Measurements from ENCODE around the gene MSH2. TPM values are rescaled to one million over a fixed set of nuclear protein-coding genes. Genes with fewer than 3 reads are reported as not detected.
"Not testable (repeated sequence)": the region's sequence is repeated elsewhere in the genome, so short reads cannot be mapped to it uniquely, and the experiment has no call there.

MSH2 gene
- total RNA-seq, 1 donor from 2014 or later = 38.1 TPM

GRCh38 chr2:47493317-47494035 is 90.5 kb downstream of the MSH2 start:
- DNase-seq (ENCODE audit: low read depth) = no peak
- TF ChIP-seq, protein P1, sequence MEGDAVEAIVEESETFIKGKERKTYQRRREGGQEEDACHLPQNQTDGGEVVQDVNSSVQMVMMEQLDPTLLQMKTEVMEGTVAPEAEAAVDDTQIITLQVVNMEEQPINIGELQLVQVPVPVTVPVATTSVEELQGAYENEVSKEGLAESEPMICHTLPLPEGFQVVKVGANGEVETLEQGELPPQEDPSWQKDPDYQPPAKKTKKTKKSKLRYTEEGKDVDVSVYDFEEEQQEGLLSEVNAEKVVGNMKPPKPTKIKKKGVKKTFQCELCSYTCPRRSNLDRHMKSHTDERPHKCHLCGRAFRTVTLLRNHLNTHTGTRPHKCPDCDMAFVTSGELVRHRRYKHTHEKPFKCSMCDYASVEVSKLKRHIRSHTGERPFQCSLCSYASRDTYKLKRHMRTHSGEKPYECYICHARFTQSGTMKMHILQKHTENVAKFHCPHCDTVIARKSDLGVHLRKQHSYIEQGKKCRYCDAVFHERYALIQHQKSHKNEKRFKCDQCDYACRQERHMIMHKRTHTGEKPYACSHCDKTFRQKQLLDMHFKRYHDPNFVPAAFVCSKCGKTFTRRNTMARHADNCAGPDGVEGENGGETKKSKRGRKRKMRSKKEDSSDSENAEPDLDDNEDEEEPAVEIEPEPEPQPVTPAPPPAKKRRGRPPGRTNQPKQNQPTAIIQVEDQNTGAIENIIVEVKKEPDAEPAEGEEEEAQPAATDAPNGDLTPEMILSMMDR (conservative IDR thresholded peaks at IDR 0.05; ENCODE audit: low read depth, low read length) = no peak
- H3K4me3 ChIP-seq (ENCODE audit: low read depth, low read length) = no peak overlapping the region

GRCh38 chr2:47494267-47495130 is 91.5 kb downstream of the MSH2 start:
- no peak overlapping the region for H3K4me3 ChIP-seq (ENCODE audit: low read depth, low read length)
- no peak for DNase-seq (ENCODE audit: low read depth)
- TF ChIP-seq, protein P1 (conservative IDR thresholded peaks at IDR 0.05; ENCODE audit: low read depth, low read length) = no peak

GRCh38 chr2:47497843-47498460 is 95.0 kb downstream of the MSH2 start:
- no peak overlapping the region for H3K4me3 ChIP-seq (ENCODE audit: low read depth, low read length)
- no peak for DNase-seq (ENCODE audit: low read depth)
- TF ChIP-seq, protein P1 (conservative IDR thresholded peaks at IDR 0.05; ENCODE audit: low read depth, low read length) = no peak

GRCh38 chr2:47499093-47499492 is 96.1 kb downstream of the MSH2 start:
- H3K4me3 ChIP-seq (ENCODE audit: low read depth, low read length) = no peak overlapping the region
- no peak for DNase-seq (ENCODE audit: low read depth)
- TF ChIP-seq, protein P1 (conservative IDR thresholded peaks at IDR 0.05; ENCODE audit: low read depth, low read length) = no peak

- no peak overlapping the region for H3K4me3 ChIP-seq (ENCODE audit: low read depth, low read length)
- TF ChIP-seq, protein P1 (conservative IDR thresholded peaks at IDR 0.05; ENCODE audit: low read depth, low read length) = no peak
- DNase-seq (ENCODE audit: low read depth) = no peak
Measured at GRCh38 chr2:47499621-47500309, 96.8 kb downstream of the MSH2 start.

GRCh38 chr2:47501374-47502200 is 98.6 kb downstream of the MSH2 start:
- no peak overlapping the region for H3K4me3 ChIP-seq (ENCODE audit: low read depth, low read length)
- TF ChIP-seq, protein P1 (conservative IDR thresholded peaks at IDR 0.05; ENCODE audit: low read depth, low read length) = no peak
- no peak for DNase-seq (ENCODE audit: low read depth)

- DNase-seq (ENCODE audit: low read depth); H3K4me3 ChIP-seq (ENCODE audit: low read depth, low read length): not testable (repeated sequence)
Measured at GRCh38 chr2:47502498-47502897, 99.5 kb downstream of the MSH2 start.
